ENCODE data around the gene SPPL3. TPM values are rescaled to one million over a fixed set of nuclear protein-coding genes. Genes with fewer than 3 reads are reported as not detected.
A peak's percentile ranks its signal among the peaks of the same experiment; 100 is the strongest.
"Not testable (repeated sequence)": the region's sequence is repeated elsewhere in the genome, so short reads cannot be mapped to it uniquely, and the experiment has no call there.

The SPPL3 gene
- total RNA-seq, 2 donors from 2014 or later: 31.6 TPM

GRCh38 chr12:120739821-120740613, 164.1 kb downstream of the SPPL3 start:
- DNase-seq (ENCODE audit: low spot score): peak; percentile 71
- intact Hi-C loops (cut with DNase I): loop anchor here in 1 of 2 donors (10.0 kb wide), 1 partner anchor 225 kb away; no protein-coding TSS in a partner anchor

DNA sequence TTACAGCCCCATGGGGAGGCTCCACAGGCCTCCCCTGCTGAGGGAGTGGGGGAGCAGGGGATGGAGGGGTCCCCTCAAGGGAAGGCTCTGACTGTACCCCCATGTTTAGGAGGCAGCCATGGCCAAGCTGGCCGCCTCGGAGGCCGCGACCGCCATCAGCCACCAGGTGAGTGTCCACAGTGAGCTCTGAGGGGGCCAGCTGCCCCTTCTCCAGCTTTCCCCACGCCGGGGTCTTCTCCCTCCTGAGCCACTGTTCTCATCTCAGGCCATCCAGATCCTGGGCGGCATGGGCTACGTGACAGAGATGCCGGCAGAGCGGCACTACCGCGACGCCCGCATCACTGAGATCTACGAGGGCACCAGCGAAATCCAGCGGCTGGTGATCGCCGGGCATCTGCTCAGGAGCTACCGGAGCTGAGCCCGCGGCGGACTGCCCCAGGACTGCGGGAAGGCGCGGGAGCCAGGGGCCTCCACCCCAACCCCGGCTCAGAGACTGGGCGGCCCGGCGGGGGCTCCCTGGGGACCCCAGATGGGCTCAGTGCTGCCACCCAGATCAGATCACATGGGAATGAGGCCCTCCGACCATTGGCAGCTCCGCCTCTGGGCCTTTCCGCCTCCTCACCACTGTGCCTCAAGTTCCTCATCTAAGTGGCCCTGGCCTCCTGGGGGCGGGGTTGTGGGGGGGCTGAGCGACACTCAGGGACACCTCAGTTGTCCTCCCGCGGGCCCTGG, 165.0 kb downstream of the SPPL3 start:
- intact Hi-C loops (cut with DNase I): no loop called here
- peak; percentile 73 for DNase-seq (ENCODE audit: low spot score)

DNA sequence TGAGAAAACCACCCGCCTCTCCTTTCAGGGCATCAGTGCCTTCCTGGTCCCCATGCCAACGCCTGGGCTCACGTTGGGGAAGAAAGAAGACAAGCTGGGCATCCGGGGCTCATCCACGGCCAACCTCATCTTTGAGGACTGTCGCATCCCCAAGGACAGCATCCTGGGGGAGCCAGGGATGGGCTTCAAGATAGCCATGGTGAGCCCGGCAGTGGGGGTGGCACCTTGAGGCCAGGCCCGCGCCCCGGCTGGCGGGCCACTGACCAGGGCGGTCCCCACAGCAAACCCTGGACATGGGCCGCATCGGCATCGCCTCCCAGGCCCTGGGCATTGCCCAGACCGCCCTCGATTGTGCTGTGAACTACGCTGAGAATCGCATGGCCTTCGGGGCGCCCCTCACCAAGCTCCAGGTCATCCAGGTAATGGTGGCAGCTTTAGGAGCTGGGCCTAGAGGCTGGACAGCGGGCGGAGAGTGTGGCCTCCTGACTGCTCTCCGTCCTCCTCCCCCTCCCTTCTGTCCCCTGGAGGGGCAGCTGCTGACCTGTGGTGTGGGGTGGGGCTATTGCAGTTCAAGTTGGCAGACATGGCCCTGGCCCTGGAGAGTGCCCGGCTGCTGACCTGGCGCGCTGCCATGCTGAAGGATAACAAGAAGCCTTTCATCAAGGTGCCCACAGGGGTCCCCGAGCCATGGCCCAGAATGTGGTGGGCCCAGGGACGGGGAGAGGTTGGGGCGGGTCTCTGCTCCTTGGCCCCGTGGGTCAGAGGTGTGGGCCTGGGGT, 165.7 kb downstream of the SPPL3 start:
- peak; percentile 76 for DNase-seq (ENCODE audit: low spot score)
- intact Hi-C loops (cut with DNase I): no loop called here

- intact Hi-C loops (cut with DNase I): no loop called here
- DNase-seq (ENCODE audit: low spot score): peak; percentile 75
Measured at GRCh38 chr12:120737557-120738251, 166.5 kb downstream of the SPPL3 start.

GRCh38 chr12:120736404-120737331, 167.5 kb downstream of the SPPL3 start:
- DNase-seq (ENCODE audit: low spot score): peak; percentile 82
- intact Hi-C loops (cut with DNase I): no loop called here

DNA sequence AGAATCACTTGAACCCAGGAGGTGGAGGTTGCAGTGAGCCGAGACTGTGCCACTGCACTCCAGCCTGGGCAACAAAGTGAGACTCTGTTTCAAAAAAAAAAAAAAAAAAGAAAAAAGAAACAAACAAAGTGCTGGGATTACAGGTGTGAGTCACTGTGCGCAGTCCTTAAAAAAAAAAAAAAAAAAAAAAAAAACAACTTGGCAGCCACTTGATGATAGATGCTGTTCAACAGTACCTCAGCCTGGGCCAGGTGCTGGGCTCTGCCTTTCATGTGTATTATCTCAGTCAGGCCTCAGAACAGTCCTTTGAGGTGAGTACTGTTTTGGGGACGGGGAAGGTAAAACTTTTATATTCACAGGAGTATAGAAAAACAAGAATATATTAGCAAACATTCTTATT, 169.0 kb downstream of the SPPL3 start:
- DNase-seq (ENCODE audit: low spot score): no peak
- intact Hi-C loops (cut with DNase I): no loop called here

GRCh38 chr12:120734210-120734609, 169.9 kb downstream of the SPPL3 start:
- DNase-seq (ENCODE audit: low spot score): peak; percentile 64
- intact Hi-C loops (cut with DNase I): no loop called here

- intact Hi-C loops (cut with DNase I): no loop called here
- no peak for DNase-seq (ENCODE audit: low spot score)
Measured at GRCh38 chr12:120733574-120733973, 170.6 kb downstream of the SPPL3 start.

- peak; percentile 37 for DNase-seq (ENCODE audit: low spot score)
- intact Hi-C loops (cut with DNase I): not testable (repeated sequence)
Measured at GRCh38 chr12:120732198-120732597, 172.0 kb downstream of the SPPL3 start.

- DNase-seq (ENCODE audit: low spot score): no peak
- intact Hi-C loops (cut with DNase I): no loop called here
Measured at GRCh38 chr12:120726961-120727360, 177.2 kb downstream of the SPPL3 start.

DNA sequence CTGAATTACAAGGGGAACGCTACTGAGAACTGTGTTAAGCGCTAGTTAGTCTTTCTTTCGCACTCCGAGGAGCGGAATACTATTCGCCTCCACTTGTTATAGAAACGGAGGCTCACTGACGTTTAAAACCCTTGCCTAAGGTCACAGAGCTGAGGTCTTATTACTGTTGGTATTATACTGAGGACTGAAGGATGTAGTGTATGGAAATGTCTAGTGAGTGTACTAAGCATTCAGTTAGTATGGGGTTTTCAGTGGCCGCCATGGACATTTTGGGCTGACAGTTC, 177.7 kb downstream of the SPPL3 start:
- intact Hi-C loops (cut with DNase I): no loop called here
- DNase-seq (ENCODE audit: low spot score): no peak

GRCh38 chr12:120725659-120726509, 178.3 kb downstream of the SPPL3 start, which contains the start of gene ACADS:
Gene ACADS (plus strand): TSS chr12:120725826. CDS start chr12:120725886, 60 bp downstream.
- intact Hi-C loops (cut with DNase I): no loop called here
- DNase-seq (ENCODE audit: low spot score): peak; percentile 96

GRCh38 chr12:120725151-120725658, 179.0 kb downstream of the SPPL3 start:
- no peak for DNase-seq (ENCODE audit: low spot score)
- intact Hi-C loops (cut with DNase I): no loop called here

GRCh38 chr12:120724720-120725119, 179.4 kb downstream of the SPPL3 start:
- no peak for DNase-seq (ENCODE audit: low spot score)
- intact Hi-C loops (cut with DNase I): no loop called here

GRCh38 chr12:120722784-120723183, 181.4 kb downstream of the SPPL3 start:
- intact Hi-C loops (cut with DNase I): no loop called here
- no peak for DNase-seq (ENCODE audit: low spot score)

DNA sequence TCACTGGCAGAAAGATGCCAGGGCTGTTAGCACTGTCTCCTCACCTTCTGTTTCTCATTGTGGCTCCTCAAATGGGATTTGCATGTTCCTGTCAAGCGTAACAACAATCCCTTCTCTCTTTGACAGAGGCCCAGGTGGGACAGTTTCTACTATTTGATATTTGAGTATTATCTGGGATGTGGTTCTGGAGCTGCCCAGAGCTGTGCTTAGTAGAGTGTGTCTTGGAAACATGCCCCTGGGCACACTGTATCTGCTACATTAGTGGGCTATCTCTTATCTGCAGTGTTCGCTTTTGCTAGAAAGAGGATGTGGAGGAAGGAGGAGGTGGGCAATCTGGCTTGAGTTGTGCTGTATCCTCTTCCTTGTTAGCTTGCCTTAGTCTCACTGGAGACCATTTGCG, 182.3 kb downstream of the SPPL3 start:
- intact Hi-C loops (cut with DNase I): no loop called here
- DNase-seq (ENCODE audit: low spot score): no peak

Measured in posterior vena cava (tissue), 2 donors.